GM23338 (cell line): Measurements from ENCODE around the gene KRTAP12-2. TPM values are rescaled to one million over a fixed set of nuclear protein-coding genes. Genes with fewer than 3 reads are reported as not detected.

Experiments used
- ATAC-seq: fragments of 200-7000 bp; cut with Tn5 transposase; 3 replicates; pipeline ENCODE4 v1.9.1; 2020
- DNase-seq: peaks from one replicate; pipeline ENCODE4 v3.0.0-alpha.2; 2015; ENCODE audit warnings: low spot score
- H2AFZ ChIP-seq: fragments of 200-600 bp; sonication (generic); 2 replicates; pipeline ENCODE4 v1.8.0; 2016; ENCODE audit warnings: antibody characterized with exemption, mild to moderate bottlenecking, moderate library complexity
- H3F3A ChIP-seq: fragments of 200-600 bp; sonication (generic); replicated peaks from 2 replicates; pipeline ENCODE4 v1.8.0; 2017; ENCODE audit warnings: antibody characterized with exemption, mixed run types, low read depth
- H3K27ac ChIP-seq: fragments of 200-600 bp; sonication (generic); 2 replicates; pipeline ENCODE4 v1.6.1; 2016; ENCODE audit warnings: low read depth
- H3K27me3 ChIP-seq: fragments of 200-600 bp; sonication (generic); 2 replicates; pipeline ENCODE4 v1.8.0; 2016; ENCODE audit warnings: mild to moderate bottlenecking, mixed run types, moderate library complexity; ENCODE audit not compliant: insufficient read depth
- H3K36me3 ChIP-seq: fragments of 200-600 bp; sonication (generic); 2 replicates; pipeline ENCODE4 v1.8.0; 2016; ENCODE audit warnings: mild to moderate bottlenecking; ENCODE audit not compliant: insufficient read depth
- H3K4me1 ChIP-seq: fragments of 200-600 bp; sonication (generic); 2 replicates; pipeline ENCODE4 v1.8.0; 2016; ENCODE audit warnings: mild to moderate bottlenecking, moderate library complexity; ENCODE audit not compliant: insufficient read depth
- H3K4me2 ChIP-seq: fragments of 200-600 bp; sonication (generic); 2 replicates; pipeline ENCODE4 v1.7.1; 2017; ENCODE audit warnings: mixed run types
- H3K4me3 ChIP-seq: fragments of 200-600 bp; sonication (generic); 2 replicates; pipeline ENCODE4 v1.6.1; 2016; ENCODE audit warnings: mixed run types
- H3K79me2 ChIP-seq: fragments of 200-600 bp; sonication (generic); replicated peaks from 2 replicates; pipeline ENCODE4 v1.8.0; 2017; ENCODE audit warnings: mild to moderate bottlenecking; ENCODE audit not compliant: insufficient read depth
- H3K9me2 ChIP-seq: fragments of 200-600 bp; sonication (generic); 2 replicates; pipeline ENCODE4 v1.8.0; 2017; ENCODE audit not compliant: insufficient read depth
- H4K20me1 ChIP-seq: fragments of 200-600 bp; sonication (generic); replicated peaks from 2 replicates; pipeline ENCODE4 v1.8.0; 2017; ENCODE audit warnings: mild to moderate bottlenecking; ENCODE audit not compliant: insufficient read depth
- H3K27ac Mint-ChIP-seq: 2 replicates; pipeline ENCODE4 v1.8.0; 2020; ENCODE audit warnings: inconsistent platforms, mild to moderate bottlenecking, moderate library complexity, mixed read lengths
- H3K27me3 Mint-ChIP-seq: 3 replicates; pipeline ENCODE4 v1.8.0; 2022; ENCODE audit warnings: low read depth, mild to moderate bottlenecking, moderate library complexity, mixed read lengths, inconsistent platforms; ENCODE audit not compliant: insufficient read depth, poor library complexity
- H3K36me3 Mint-ChIP-seq: 3 replicates; pipeline ENCODE4 v1.8.0; 2021; ENCODE audit warnings: low read depth, mild to moderate bottlenecking, inconsistent platforms, moderate library complexity, mixed read lengths
- H3K4me1 Mint-ChIP-seq: 3 replicates; pipeline ENCODE4 v1.8.0; 2020; ENCODE audit warnings: mild to moderate bottlenecking, inconsistent platforms, mixed read lengths
- H3K4me3 Mint-ChIP-seq: 3 replicates; pipeline ENCODE4 v1.8.0; 2021; ENCODE audit warnings: moderate library complexity, mild to moderate bottlenecking, inconsistent platforms, mixed read lengths
- H3K9me3 Mint-ChIP-seq: 3 replicates; pipeline ENCODE4 v1.8.0; 2020; ENCODE audit warnings: moderate library complexity, mild to moderate bottlenecking, inconsistent platforms, mixed read lengths
- CTCF ChIP-seq, 2 experiments: fragments of 200-600 bp in 1 of 2; sonication (generic) in 1 of 2; conservative IDR thresholded peaks; 2 replicates each; pipeline versions ENCODE4 v1.5.1 to v1.6.1; 2016 to 2017; ENCODE audit warnings: antibody characterized with exemption in 2 of 2, low read depth in 2 of 2, mild to moderate bottlenecking in 2 of 2, moderate library complexity in 1 of 2
- EZH2 ChIP-seq: fragments of 200-600 bp; sonication (generic); IDR thresholded peaks from one replicate; pipeline ENCODE4 v1.8.0; 2017; ENCODE audit warnings: antibody characterized with exemption, mild to moderate bottlenecking, low read depth; ENCODE audit not compliant: unreplicated experiment
- EZH2phosphoT487 ChIP-seq: fragments of 200-600 bp; sonication (generic); IDR thresholded peaks from one replicate; pipeline ENCODE4 v1.8.1; 2018; ENCODE audit warnings: antibody characterized with exemption; ENCODE audit not compliant: unreplicated experiment
- JUNB ChIP-seq: IDR thresholded peaks from one replicate; pipeline ENCODE4 v1.6.1; 2016; ENCODE audit warnings: antibody characterized with exemption; ENCODE audit not compliant: unreplicated experiment
- NANOG ChIP-seq: IDR thresholded peaks from 2 replicates; pipeline ENCODE4 v1.6.1; 2016; ENCODE audit warnings: antibody characterized with exemption, borderline replicate concordance
- POLR2AphosphoS5 ChIP-seq: IDR thresholded peaks from 2 replicates; pipeline ENCODE4 v1.6.1; 2016; ENCODE audit warnings: antibody characterized with exemption, low read depth
- STAT1 ChIP-seq: IDR thresholded peaks from one replicate; pipeline ENCODE4 v1.6.1; 2016; ENCODE audit warnings: antibody characterized with exemption; ENCODE audit not compliant: unreplicated experiment
- ZNF114 ChIP-seq: fragments of 250-450 bp; sonication (Bioruptor Pico); IDR thresholded peaks from 2 replicates; pipeline ENCODE4 v1.5.0; 2020; ENCODE audit warnings: mild to moderate bottlenecking, moderate library complexity
- ZNF462 ChIP-seq: fragments of 250-450 bp; sonication (Bioruptor Pico); IDR thresholded peaks from 2 replicates; pipeline ENCODE4 v1.5.0; 2020; ENCODE audit warnings: mild to moderate bottlenecking, moderate library complexity
- polyA plus RNA-seq: library from polyadenylated mRNA; unstranded; fragments of >200 nt; fragmentation: Nextera tagmentation; extraction: Ambion mirVana; gene quantifications from 2 replicates; pipeline ENCODE4 v1.2.1, GENCODE V29; 2016
- total RNA-seq: library from RNA; depleted of rRNA; stranded (reverse); fragments of >200 nt; shearing (Covaris generic); gene quantifications from 2 replicates; pipeline ENCODE4 v1.2.3, GENCODE V29; 2014
- TF ChIP-seq, protein P1 (sequence below): IDR thresholded peaks from one replicate; pipeline ENCODE4 v1.6.1; 2018; ENCODE audit warnings: antibody characterized with exemption; ENCODE audit not compliant: unreplicated experiment

KRTAP12-2 gene
- total and polyA plus RNA-seq, 2 experiments from 2014 or later, result not detected

GRCh38 chr21:44640761-44641160, 26.0 kb downstream of the KRTAP12-2 start:
- Mint-ChIP-seq H3K27ac (no peak overlapping the region), H3K36me3 (peaks cover 8% of the 10 kb centered on the region; the same call in 2 of the 3 replicates), H3K4me3 (no peak overlapping the region), H3K4me1 (peaks cover 3% of the 10 kb centered on the region), H3K9me3 (peaks cover 32% of the 10 kb centered on the region), H3K27me3 (peaks cover 10% of the 10 kb centered on the region)
- no peaks in the 10 kb centered on the region for H3K79me2 ChIP-seq
- no peak for DNase-seq
- H3K4me3 ChIP-seq, result no peak overlapping the region
- no peak for ATAC-seq
- H3K4me1 ChIP-seq, result no peaks in the 10 kb centered on the region
- no peaks in the 10 kb centered on the region for H3F3A ChIP-seq
- no peaks in the 10 kb centered on the region for H4K20me1 ChIP-seq
- H2AFZ ChIP-seq, result no peak overlapping the region
- TF ChIP-seq EZH2, result no peak
- no peak for TF ChIP-seq CTCF (conservative IDR thresholded peaks at IDR 0.05; ENCODE audit: low read depth in 2 of 2)
- TF ChIP-seq, protein P1, sequence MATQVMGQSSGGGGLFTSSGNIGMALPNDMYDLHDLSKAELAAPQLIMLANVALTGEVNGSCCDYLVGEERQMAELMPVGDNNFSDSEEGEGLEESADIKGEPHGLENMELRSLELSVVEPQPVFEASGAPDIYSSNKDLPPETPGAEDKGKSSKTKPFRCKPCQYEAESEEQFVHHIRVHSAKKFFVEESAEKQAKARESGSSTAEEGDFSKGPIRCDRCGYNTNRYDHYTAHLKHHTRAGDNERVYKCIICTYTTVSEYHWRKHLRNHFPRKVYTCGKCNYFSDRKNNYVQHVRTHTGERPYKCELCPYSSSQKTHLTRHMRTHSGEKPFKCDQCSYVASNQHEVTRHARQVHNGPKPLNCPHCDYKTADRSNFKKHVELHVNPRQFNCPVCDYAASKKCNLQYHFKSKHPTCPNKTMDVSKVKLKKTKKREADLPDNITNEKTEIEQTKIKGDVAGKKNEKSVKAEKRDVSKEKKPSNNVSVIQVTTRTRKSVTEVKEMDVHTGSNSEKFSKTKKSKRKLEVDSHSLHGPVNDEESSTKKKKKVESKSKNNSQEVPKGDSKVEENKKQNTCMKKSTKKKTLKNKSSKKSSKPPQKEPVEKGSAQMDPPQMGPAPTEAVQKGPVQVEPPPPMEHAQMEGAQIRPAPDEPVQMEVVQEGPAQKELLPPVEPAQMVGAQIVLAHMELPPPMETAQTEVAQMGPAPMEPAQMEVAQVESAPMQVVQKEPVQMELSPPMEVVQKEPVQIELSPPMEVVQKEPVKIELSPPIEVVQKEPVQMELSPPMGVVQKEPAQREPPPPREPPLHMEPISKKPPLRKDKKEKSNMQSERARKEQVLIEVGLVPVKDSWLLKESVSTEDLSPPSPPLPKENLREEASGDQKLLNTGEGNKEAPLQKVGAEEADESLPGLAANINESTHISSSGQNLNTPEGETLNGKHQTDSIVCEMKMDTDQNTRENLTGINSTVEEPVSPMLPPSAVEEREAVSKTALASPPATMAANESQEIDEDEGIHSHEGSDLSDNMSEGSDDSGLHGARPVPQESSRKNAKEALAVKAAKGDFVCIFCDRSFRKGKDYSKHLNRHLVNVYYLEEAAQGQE, result no peak
- TF ChIP-seq ZNF462 (CRISPR knock-in tag), result no peak
- TF ChIP-seq STAT1, result no peak
- TF ChIP-seq ZNF114 (CRISPR knock-in tag), result no peak
- TF ChIP-seq NANOG, result no peak
- TF ChIP-seq JUNB, result no peak
- no peak for TF ChIP-seq POLR2AphosphoS5
- TF ChIP-seq EZH2phosphoT487, result no peak
- no peaks in the 10 kb centered on the region for H3K27me3 ChIP-seq
- no peak overlapping the region for H3K27ac ChIP-seq
- H3K4me2 ChIP-seq, result no peak overlapping the region
- H3K36me3 ChIP-seq, result no peaks in the 10 kb centered on the region
- no peaks in the 10 kb centered on the region for H3K9me2 ChIP-seq
